Measurements from ENCODE around the gene KIFC1. TPM values are rescaled to one million over a fixed set of nuclear protein-coding genes. Genes with fewer than 3 reads are reported as not detected.

KIFC1 gene
- total and polyA plus RNA-seq, 9 of the 15 experiments (the other 6 are each of a cell fraction or from before 2014, with no cell fraction given), result 1.3 to 95.2 (median 76.9) TPM

- no peak for TF ChIP-seq CUX1 (CRISPR knock-in tag; IDR thresholded peaks at IDR 0.05)
- TF ChIP-seq PHF20 (IDR thresholded peaks at IDR 0.05; ENCODE audit: partially characterized antibody), result no peak
- TF ChIP-seq ZBTB43 (CRISPR knock-in tag; IDR thresholded peaks at IDR 0.05), result no peak
- peak; percentile 55 for TF ChIP-seq DEAF1 (CRISPR knock-in tag; IDR thresholded peaks at IDR 0.05)
- TF ChIP-seq CBX8 (IDR thresholded peaks at IDR 0.05; ENCODE audit: borderline replicate concordance, extremely low read depth, low read depth, low read length, poor library complexity, severe bottlenecking), result no peak
- TF ChIP-seq FOXP4 (CRISPR knock-in tag; IDR thresholded peaks at IDR 0.05; ENCODE audit: borderline replicate concordance), result peak; percentile 98; the same call in 1 of the 2 replicates
- no peak for TF ChIP-seq FOXK2 (conservative IDR thresholded peaks at IDR 0.05 in 1 of 2, IDR thresholded peaks at IDR 0.05 in 1 of 2; ENCODE audit: low read depth in 2 of 2)
- TF ChIP-seq ZBTB33 (CRISPR knock-in tag; IDR thresholded peaks at IDR 0.05), result peak; percentile 69
- peak; percentile 92 for TF ChIP-seq ZNF740 (CRISPR knock-in tag; IDR thresholded peaks at IDR 0.05)
- TF ChIP-seq ZNF740 (tag; IDR thresholded peaks at IDR 0.05), result peak in 1 of 2 experiments; percentile 93; a peak in 2 of 4 replicates
Measured at GRCh38 chr6:33425668-33426577, 34.3 kb downstream of the KIFC1 start (continued).
